GM23248 (cell line): ENCODE data around the gene RUFY1.

Source experiments
- EZH2 ChIP-seq: fragments of 200-600 bp; sonication (generic); IDR thresholded peaks from 2 replicates; pipeline ENCODE4 v1.6.1; 2018; ENCODE audit warnings: antibody characterized with exemption, mild to moderate bottlenecking; ENCODE audit not compliant: insufficient read depth, poor library complexity, severe bottlenecking
- EZH2phosphoT487 ChIP-seq: fragments of 200-600 bp; sonication (generic); IDR thresholded peaks from 2 replicates; pipeline ENCODE4 v1.6.1; 2018; ENCODE audit warnings: antibody characterized with exemption, moderate library complexity, mild to moderate bottlenecking, low read depth; ENCODE audit not compliant: insufficient read depth

GRCh38 chr5:179621551-179622214 is 71.3 kb downstream of the RUFY1 start:
- no peak for TF ChIP-seq EZH2
- TF ChIP-seq EZH2phosphoT487, result no peak
